ENCODE results near the gene OR11A1.

OR11A1 gene

GRCh38 chr6:29456971-29457370 lies at the start of gene OR11A1, which contains the start of gene OR2H1:
TSS of gene OR11A1 (minus strand) at chr6:29457071. CDS start at chr6:29427641, 29,430 bp downstream.
TSS of gene OR2H1 (plus strand) at chr6:29457155. CDS start at chr6:29461770, 4,615 bp downstream.
- DNase-seq (ENCODE audit: low read depth): no peak

GRCh38 chr6:29506446-29507067 lies 49.7 kb upstream of the OR11A1 start:
- DNase-seq (ENCODE audit: low read depth): no peak

- DNase-seq (ENCODE audit: low read depth): no peak
Observed at GRCh38 chr6:29505808-29506207, 48.9 kb upstream of the OR11A1 start.

GRCh38 chr6:29504961-29505360 lies 48.1 kb upstream of the OR11A1 start:
- DNase-seq (ENCODE audit: low read depth): no peak

- no peak for DNase-seq (ENCODE audit: low read depth)
Observed at GRCh38 chr6:29502597-29502996, 45.7 kb upstream of the OR11A1 start.

- DNase-seq (ENCODE audit: low read depth): no peak
Observed at GRCh38 chr6:29502181-29502580, 45.3 kb upstream of the OR11A1 start.

- DNase-seq (ENCODE audit: low read depth): no peak
Observed at GRCh38 chr6:29501106-29501505, 44.2 kb upstream of the OR11A1 start.

- DNase-seq (ENCODE audit: low read depth): no peak
Observed at GRCh38 chr6:29500594-29500993, 43.7 kb upstream of the OR11A1 start.

- DNase-seq (ENCODE audit: low read depth): no peak
Observed at GRCh38 chr6:29499704-29500103, 42.8 kb upstream of the OR11A1 start.

GRCh38 chr6:29496961-29497360 lies 40.1 kb upstream of the OR11A1 start:
- no peak for DNase-seq (ENCODE audit: low read depth)

- DNase-seq (ENCODE audit: low read depth): no peak
Observed at GRCh38 chr6:29495571-29495970, 38.7 kb upstream of the OR11A1 start.

- DNase-seq (ENCODE audit: low read depth): peak; percentile 40
Observed at GRCh38 chr6:29494131-29494530, 37.3 kb upstream of the OR11A1 start.

GRCh38 chr6:29493261-29493660 lies 36.4 kb upstream of the OR11A1 start:
- DNase-seq (ENCODE audit: low read depth): no peak

- no peak for DNase-seq (ENCODE audit: low read depth)
Observed at GRCh38 chr6:29491574-29491973, 34.7 kb upstream of the OR11A1 start.

GRCh38 chr6:29490552-29490951 lies 33.7 kb upstream of the OR11A1 start:
- peak; percentile 98 for DNase-seq (ENCODE audit: low read depth)

- no peak for DNase-seq (ENCODE audit: low read depth)
Observed at GRCh38 chr6:29490055-29490454, 33.2 kb upstream of the OR11A1 start.

GRCh38 chr6:29489286-29489685 lies 32.4 kb upstream of the OR11A1 start:
- DNase-seq (ENCODE audit: low read depth): no peak

GRCh38 chr6:29488874-29489273 lies 32.0 kb upstream of the OR11A1 start:
- DNase-seq (ENCODE audit: low read depth): no peak

- DNase-seq (ENCODE audit: low read depth): no peak
Observed at GRCh38 chr6:29487660-29488059, 30.8 kb upstream of the OR11A1 start, which contains the start of gene MAS1L. TSS of gene MAS1L (minus strand) at chr6:29487956. CDS start at chr6:29487902, 54 bp downstream.

GRCh38 chr6:29487131-29487530 lies 30.3 kb upstream of the OR11A1 start:
- no peak for DNase-seq (ENCODE audit: low read depth)

- DNase-seq (ENCODE audit: low read depth): no peak
Observed at GRCh38 chr6:29486577-29486976, 29.7 kb upstream of the OR11A1 start.

GRCh38 chr6:29483735-29484134 lies 26.9 kb upstream of the OR11A1 start:
- DNase-seq (ENCODE audit: low read depth): no peak

GRCh38 chr6:29483186-29483585 lies 26.3 kb upstream of the OR11A1 start:
- DNase-seq (ENCODE audit: low read depth): no peak

- DNase-seq (ENCODE audit: low read depth): peak; percentile 74
Observed at GRCh38 chr6:29479560-29479959, 22.7 kb upstream of the OR11A1 start.

Data from CMK (cell line).